OCI-LY7 (cell line): Measurements from ENCODE around the gene CACNA2D4. TPM values are rescaled to one million over a fixed set of nuclear protein-coding genes. Genes with fewer than 3 reads are reported as not detected.

Source experiments
- BruUV-seq: library from RNA; stranded (reverse); fragments of 400-500 nt; replicated peaks from 2 replicates; lab custom pipeline; 2021; lab: Mats Ljungman, UMichigan
- CTCF ChIA-PET: fragments of 300-600 bp; sonication (Branson Sonifier 250); formaldehyde crosslinking; loops from one replicate; lab custom pipeline; 2022; ENCODE audit warnings: antibody characterized with exemption; ENCODE audit not compliant: unreplicated experiment; lab: Charles Lee
- POLR2A ChIA-PET: fragments of 300-600 bp; sonication (Branson Sonifier 250); formaldehyde crosslinking; loops from one replicate; lab custom pipeline; 2022; ENCODE audit warnings: antibody characterized with exemption; lab: Charles Lee
- DNase-seq: peaks from one replicate; pipeline ENCODE4 v3.0.0-alpha.2; 2015; ENCODE audit warnings: low spot score
- H2AFZ ChIP-seq: fragments of 200-600 bp; sonication (generic), shearing (Covaris generic); 2 replicates; pipeline ENCODE4 v1.6.1; 2014; ENCODE audit warnings: mild to moderate bottlenecking, antibody characterized with exemption, low read length, moderate library complexity
- H3K27ac ChIP-seq: fragments of 200-600 bp; sonication (generic); 2 replicates; pipeline ENCODE4 v1.5.1; 2014; ENCODE audit warnings: mixed run types, low read depth, mild to moderate bottlenecking, moderate library complexity, low read length, inconsistent platforms; ENCODE audit not compliant: poor library complexity, severe bottlenecking
- H3K36me3 ChIP-seq: fragments of 200-600 bp; sonication (generic); 2 replicates; pipeline ENCODE4 v1.6.1; 2014; ENCODE audit warnings: mild to moderate bottlenecking, antibody characterized with exemption, low read length, moderate library complexity, mixed read lengths; ENCODE audit not compliant: insufficient read depth
- H3K4me1 ChIP-seq: fragments of 200-600 bp; sonication (generic); 2 replicates; pipeline ENCODE4 v1.5.1; 2014; ENCODE audit warnings: mild to moderate bottlenecking, low read length; ENCODE audit not compliant: insufficient read depth, poor library complexity, severe bottlenecking
- H3K4me2 ChIP-seq: fragments of 200-600 bp; sonication (generic); 2 replicates; pipeline ENCODE4 v1.6.1; 2014; ENCODE audit warnings: mild to moderate bottlenecking, low read length
- H3K4me3 ChIP-seq: fragments of 200-600 bp; sonication (generic); 2 replicates; pipeline ENCODE4 v1.5.1; 2014; ENCODE audit warnings: mild to moderate bottlenecking, low read depth, low read length; ENCODE audit not compliant: poor library complexity, severe bottlenecking
- H3K79me2 ChIP-seq: fragments of 200-600 bp; sonication (generic); 2 replicates; pipeline ENCODE4 v1.6.1; 2016; ENCODE audit warnings: low read depth, mild to moderate bottlenecking, low read length, moderate library complexity, mixed read lengths; ENCODE audit not compliant: insufficient read depth
- H3K9me2 ChIP-seq: fragments of 200-600 bp; sonication (generic); 2 replicates; pipeline ENCODE4 v1.6.1; 2016; ENCODE audit warnings: mild to moderate bottlenecking, low read length, mixed read lengths; ENCODE audit not compliant: insufficient read depth
- H3K9me3 ChIP-seq: fragments of 200-600 bp; sonication (generic); 2 replicates; pipeline ENCODE4 v1.6.1; 2014; ENCODE audit warnings: mild to moderate bottlenecking, mixed run types, low read length, mixed read lengths
- H4K20me1 ChIP-seq: fragments of 200-600 bp; sonication (generic); 2 replicates; pipeline ENCODE4 v1.6.1; 2014; ENCODE audit warnings: mild to moderate bottlenecking, antibody characterized with exemption, low read length, moderate library complexity, mixed read lengths; ENCODE audit not compliant: insufficient read depth
- CTCF ChIP-seq: fragments of 200-600 bp; sonication (generic); conservative IDR thresholded peaks from 2 replicates; pipeline ENCODE4 v1.5.1; 2014; ENCODE audit warnings: mild to moderate bottlenecking, antibody characterized with exemption, low read length, moderate library complexity, mixed read lengths
- EZH2phosphoT487 ChIP-seq: fragments of 200-600 bp; sonication (generic); IDR thresholded peaks from 2 replicates; pipeline ENCODE4 v1.6.1; 2018; ENCODE audit warnings: low read depth, borderline replicate concordance, mild to moderate bottlenecking, mixed run types, antibody characterized with exemption, low read length, moderate library complexity, mixed read lengths
- intact Hi-C: fragments of 100-400 bp; cut with micrococcal nuclease; formaldehyde crosslinking; loops from one replicate; pipeline ENCODE4 v1.10.0; 2022; ENCODE audit not compliant: unreplicated experiment
- total RNA-seq, 2 experiments: library from RNA; depleted of rRNA in 1 of 2; stranded (reverse); fragments of >200 nt in 1 of 2; shearing (Covaris generic) in 1 of 2; gene quantifications; 2 replicates each; pipeline ENCODE4 v1.2.3, GENCODE V29; 2014 to 2022

Gene CACNA2D4
- total RNA-seq, 2 experiments from 2014 or later = 0.13 TPM; not detected in 1

- H3K4me1 ChIP-seq = no peaks in the 10 kb centered on the region
- no peaks in the 10 kb centered on the region for H3K9me3 ChIP-seq
- CTCF ChIA-PET = interaction anchor here (0.6 kb wide), 1 partner anchor 25 kb away, joined by 10 read pairs; no protein-coding TSS in a partner anchor
- H3K27ac ChIP-seq = no peak overlapping the region
- no peaks in the 10 kb centered on the region for H3K79me2 ChIP-seq
- POLR2A ChIA-PET = no interaction called here
- no peak for DNase-seq
- no TSS peak for BruUV-seq
- intact Hi-C loops = no loop called here
- no peaks in the 10 kb centered on the region for H4K20me1 ChIP-seq
- TF ChIP-seq EZH2phosphoT487 (no peak), CTCF (no peak)
- no peak overlapping the region for H3K4me3 ChIP-seq
- no peak overlapping the region for H3K4me2 ChIP-seq
- H2AFZ ChIP-seq = no peak overlapping the region
- no peaks in the 10 kb centered on the region for H3K9me2 ChIP-seq
- H3K36me3 ChIP-seq = no peaks in the 10 kb centered on the region
Measured at GRCh38 chr12:1826401-1826800, 92.1 kb downstream of the CACNA2D4 start.

GRCh38 chr12:1825382-1826102, 92.9 kb downstream of the CACNA2D4 start:
- no peaks in the 10 kb centered on the region for H3K9me3 ChIP-seq
- no peak overlapping the region for H3K27ac ChIP-seq
- no peak overlapping the region for H3K4me2 ChIP-seq
- CTCF ChIA-PET = no interaction called here
- no peaks in the 10 kb centered on the region for H3K36me3 ChIP-seq
- no peak for DNase-seq
- BruUV-seq = no TSS peak
- intact Hi-C loops = no loop called here
- no peaks in the 10 kb centered on the region for H4K20me1 ChIP-seq
- H3K4me3 ChIP-seq = no peak overlapping the region
- H2AFZ ChIP-seq = no peak overlapping the region
- H3K79me2 ChIP-seq = no peaks in the 10 kb centered on the region
- POLR2A ChIA-PET = no interaction called here
- H3K9me2 ChIP-seq = no peaks in the 10 kb centered on the region
- no peak for TF ChIP-seq EZH2phosphoT487
- TF ChIP-seq CTCF = no peak
- H3K4me1 ChIP-seq = no peaks in the 10 kb centered on the region

GRCh38 chr12:1823237-1823636, 95.2 kb downstream of the CACNA2D4 start:
- no peak overlapping the region for H3K27ac ChIP-seq
- POLR2A ChIA-PET = no interaction called here
- no peaks in the 10 kb centered on the region for H3K79me2 ChIP-seq
- no peak for TF ChIP-seq EZH2phosphoT487
- no peak for TF ChIP-seq CTCF
- H3K36me3 ChIP-seq = no peaks in the 10 kb centered on the region
- no peaks in the 10 kb centered on the region for H3K9me3 ChIP-seq
- BruUV-seq = no TSS peak
- CTCF ChIA-PET = no interaction called here
- no peaks in the 10 kb centered on the region for H3K4me1 ChIP-seq
- intact Hi-C loops = no loop called here
- no peaks in the 10 kb centered on the region for H4K20me1 ChIP-seq
- H3K4me3 ChIP-seq = no peak overlapping the region
- H3K9me2 ChIP-seq = no peaks in the 10 kb centered on the region
- H3K4me2 ChIP-seq = no peak overlapping the region
- H2AFZ ChIP-seq = no peak overlapping the region
- no peak for DNase-seq
